ENCODE results near the gene TTC7B. TPM values are rescaled to one million over a fixed set of nuclear protein-coding genes. Genes with fewer than 3 reads are reported as not detected.

Gene TTC7B
- total RNA-seq, 2 experiments from 2014 or later, result 5.6 to 7.8 TPM

- no peaks in the 10 kb centered on the region for H3K27me3 Mint-ChIP-seq
- DNase-seq, result no peak
- CTCF ChIA-PET, result interaction anchor here (1.4 kb wide), 1 partner anchor 20 kb away, joined by 3 read pairs; no protein-coding TSS in a partner anchor
- H3K9me3 Mint-ChIP-seq, result no peaks in the 10 kb centered on the region
- H3K4me3 Mint-ChIP-seq, result no peak overlapping the region
- TF ChIP-seq CTCF (IDR thresholded peaks at IDR 0.05), result no peak
- intact Hi-C loops (cut with micrococcal nuclease), result no loop called here
- no peaks in the 10 kb centered on the region for H3K36me3 Mint-ChIP-seq (ENCODE audit: low read depth)
- H3K27ac Mint-ChIP-seq, result no peak overlapping the region
- no peak for ATAC-seq
- no peaks in the 10 kb centered on the region for H3K4me1 Mint-ChIP-seq (ENCODE audit: low read depth)
- POLR2A ChIA-PET, result no interaction called here
These were observed 38.3 kb downstream of the TTC7B start for GRCh38 chr14:90777830-90778485.

- ATAC-seq, result no peak
- Mint-ChIP-seq H3K9me3 (no peaks in the 10 kb centered on the region), H3K4me1 (ENCODE audit: low read depth) (no peaks in the 10 kb centered on the region), H3K4me3 (no peak overlapping the region), H3K27ac (no peak overlapping the region), H3K27me3 (no peaks in the 10 kb centered on the region), H3K36me3 (ENCODE audit: low read depth) (no peaks in the 10 kb centered on the region)
- TF ChIP-seq CTCF (IDR thresholded peaks at IDR 0.05), result no peak
- DNase-seq, result no peak
- CTCF ChIA-PET, result no interaction called here
- intact Hi-C loops (cut with micrococcal nuclease), result no loop called here
- POLR2A ChIA-PET, result no interaction called here
These were observed 38.9 kb downstream of the TTC7B start for GRCh38 chr14:90777358-90777757.

- TF ChIP-seq CTCF (IDR thresholded peaks at IDR 0.05), result no peak
- Mint-ChIP-seq H3K4me1 (ENCODE audit: low read depth) (no peaks in the 10 kb centered on the region), H3K9me3 (no peaks in the 10 kb centered on the region), H3K27me3 (no peaks in the 10 kb centered on the region), H3K27ac (no peak overlapping the region), H3K36me3 (ENCODE audit: low read depth) (no peaks in the 10 kb centered on the region), H3K4me3 (no peak overlapping the region)
- intact Hi-C loops (cut with micrococcal nuclease), result no loop called here
- DNase-seq (no peak), ATAC-seq (no peak)
- CTCF ChIA-PET, result no interaction called here
- POLR2A ChIA-PET, result no interaction called here
These were observed 40.8 kb downstream of the TTC7B start for GRCh38 chr14:90775441-90775840.

- DNase-seq, result no peak
- Mint-ChIP-seq H3K4me3 (no peak overlapping the region), H3K27ac (no peak overlapping the region), H3K27me3 (no peaks in the 10 kb centered on the region), H3K4me1 (ENCODE audit: low read depth) (no peaks in the 10 kb centered on the region), H3K36me3 (ENCODE audit: low read depth) (no peaks in the 10 kb centered on the region), H3K9me3 (no peaks in the 10 kb centered on the region)
- POLR2A ChIA-PET, result no interaction called here
- CTCF ChIA-PET, result no interaction called here
- ATAC-seq, result no peak
- intact Hi-C loops (cut with micrococcal nuclease), result no loop called here
- TF ChIP-seq CTCF (IDR thresholded peaks at IDR 0.05), result no peak
These were observed 41.9 kb downstream of the TTC7B start for GRCh38 chr14:90774316-90774715.

GRCh38 chr14:90773705-90774104 is 42.5 kb downstream of the TTC7B start:
- H3K4me1 Mint-ChIP-seq (ENCODE audit: low read depth), result no peaks in the 10 kb centered on the region
- intact Hi-C loops (cut with micrococcal nuclease), result no loop called here
- ATAC-seq, result no peak
- ChIA-PET POLR2A (no interaction called here), CTCF (interaction anchor here (1.2 to 6.4 kb wide), 2 partner anchors 15 to 400 kb away, joined by 3 to 52 read pairs; no protein-coding TSS in a partner anchor)
- H3K4me3 Mint-ChIP-seq, result no peak overlapping the region
- no peak for TF ChIP-seq CTCF (IDR thresholded peaks at IDR 0.05)
- H3K9me3 Mint-ChIP-seq, result peaks cover 3% of the 10 kb centered on the region
- DNase-seq, result no peak
- no peaks in the 10 kb centered on the region for H3K27me3 Mint-ChIP-seq
- H3K27ac Mint-ChIP-seq, result no peak overlapping the region
- no peaks in the 10 kb centered on the region for H3K36me3 Mint-ChIP-seq (ENCODE audit: low read depth)

Measured in activated CD8-positive, alpha-beta T cell treated with anti-CD3 and anti-CD28 coated beads for 36 hours (primary cell).